Osteocyte (in vitro differentiated cells): ENCODE measurements around the gene SMC5. TPM values are rescaled to one million over a fixed set of nuclear protein-coding genes. Genes with fewer than 3 reads are reported as not detected.
"Not testable (repeated sequence)": the region's sequence is repeated elsewhere in the genome, so short reads cannot be mapped to it uniquely, and the experiment has no call there.

Experiments
- DNase-seq: peaks from one replicate; pipeline ENCODE4 v3.0.0; 2021; ENCODE audit warnings: mixed read lengths; ENCODE audit not compliant: unreplicated experiment; ENCODE audit errors: extremely low spot score
- H3K27ac Mint-ChIP-seq: one replicate; pipeline ENCODE4 v1.8.0; 2021; ENCODE audit warnings: mild to moderate bottlenecking, mixed read lengths; ENCODE audit not compliant: unreplicated experiment
- H3K27me3 Mint-ChIP-seq: one replicate; pipeline ENCODE4 v1.8.0; 2021; ENCODE audit warnings: mixed read lengths; ENCODE audit not compliant: unreplicated experiment
- H3K36me3 Mint-ChIP-seq: one replicate; pipeline ENCODE4 v1.8.0; 2021; ENCODE audit warnings: mixed read lengths; ENCODE audit not compliant: unreplicated experiment
- H3K4me1 Mint-ChIP-seq: one replicate; pipeline ENCODE4 v1.8.0; 2021; ENCODE audit warnings: mixed read lengths; ENCODE audit not compliant: unreplicated experiment
- H3K4me3 Mint-ChIP-seq: one replicate; pipeline ENCODE4 v1.8.0; 2021; ENCODE audit warnings: mild to moderate bottlenecking, moderate library complexity, mixed read lengths; ENCODE audit not compliant: unreplicated experiment
- H3K9me3 Mint-ChIP-seq: one replicate; pipeline ENCODE4 v1.8.0; 2021; ENCODE audit warnings: mixed read lengths; ENCODE audit not compliant: unreplicated experiment
- total RNA-seq: library from RNA; stranded (reverse); gene quantifications from 2 replicates; pipeline ENCODE4 v1.2.1, GENCODE V29; 2021
- TF ChIP-seq, protein P1 (sequence below): fragments of 200-600 bp; sonication (generic); IDR thresholded peaks from 2 replicates; pipeline ENCODE4 v1.5.0; 2021; ENCODE audit warnings: antibody characterized with exemption, mild to moderate bottlenecking, moderate library complexity

The SMC5 gene
- total RNA-seq, 1 donor from 2014 or later: 30.4 TPM

DNA sequence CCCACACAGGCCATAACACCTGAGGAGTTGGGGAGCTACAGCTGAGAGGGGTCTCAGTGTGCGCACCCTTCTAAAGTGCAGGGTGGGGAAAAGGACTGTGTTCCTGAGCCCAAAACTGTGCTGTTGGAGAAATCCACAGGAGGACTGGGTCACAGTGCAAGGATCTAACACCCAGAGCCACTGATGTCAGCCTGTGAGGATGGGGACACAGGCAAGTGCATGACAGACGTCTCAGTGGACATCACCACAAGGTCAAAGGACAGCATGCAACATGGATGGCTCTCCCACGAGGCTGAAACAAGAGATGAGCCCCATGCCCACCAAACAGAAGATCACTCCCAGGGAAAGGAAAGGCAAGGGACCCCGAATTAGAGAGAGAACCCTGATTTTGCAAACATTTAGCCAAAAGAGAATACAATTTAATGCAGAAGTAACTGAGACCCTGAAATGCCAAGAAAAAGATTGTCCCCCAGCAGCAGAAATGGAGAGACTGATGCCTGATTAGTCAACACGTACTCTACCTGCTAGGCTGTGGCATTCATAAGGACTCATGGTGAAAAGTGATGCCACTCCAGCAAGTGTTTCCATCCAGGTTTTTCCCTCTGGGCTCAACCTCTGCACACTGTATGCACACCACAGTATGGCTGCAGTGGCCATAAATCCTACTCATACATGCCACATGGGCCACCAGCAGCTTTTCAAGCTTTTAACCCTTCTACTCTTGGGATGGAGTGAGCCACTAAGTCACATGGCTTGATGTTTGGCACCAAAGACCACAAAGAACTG, 141.5 kb downstream of the SMC5 start:
- H3K36me3 Mint-ChIP-seq: peaks cover 4% of the 10 kb centered on the region
- H3K27me3 Mint-ChIP-seq: no peaks in the 10 kb centered on the region
- TF ChIP-seq, protein P1, sequence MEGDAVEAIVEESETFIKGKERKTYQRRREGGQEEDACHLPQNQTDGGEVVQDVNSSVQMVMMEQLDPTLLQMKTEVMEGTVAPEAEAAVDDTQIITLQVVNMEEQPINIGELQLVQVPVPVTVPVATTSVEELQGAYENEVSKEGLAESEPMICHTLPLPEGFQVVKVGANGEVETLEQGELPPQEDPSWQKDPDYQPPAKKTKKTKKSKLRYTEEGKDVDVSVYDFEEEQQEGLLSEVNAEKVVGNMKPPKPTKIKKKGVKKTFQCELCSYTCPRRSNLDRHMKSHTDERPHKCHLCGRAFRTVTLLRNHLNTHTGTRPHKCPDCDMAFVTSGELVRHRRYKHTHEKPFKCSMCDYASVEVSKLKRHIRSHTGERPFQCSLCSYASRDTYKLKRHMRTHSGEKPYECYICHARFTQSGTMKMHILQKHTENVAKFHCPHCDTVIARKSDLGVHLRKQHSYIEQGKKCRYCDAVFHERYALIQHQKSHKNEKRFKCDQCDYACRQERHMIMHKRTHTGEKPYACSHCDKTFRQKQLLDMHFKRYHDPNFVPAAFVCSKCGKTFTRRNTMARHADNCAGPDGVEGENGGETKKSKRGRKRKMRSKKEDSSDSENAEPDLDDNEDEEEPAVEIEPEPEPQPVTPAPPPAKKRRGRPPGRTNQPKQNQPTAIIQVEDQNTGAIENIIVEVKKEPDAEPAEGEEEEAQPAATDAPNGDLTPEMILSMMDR: no peak
- no peak for DNase-seq
- no peak overlapping the region for H3K4me3 Mint-ChIP-seq
- peaks cover 80% of the 10 kb centered on the region for H3K4me1 Mint-ChIP-seq
- no peak overlapping the region for H3K27ac Mint-ChIP-seq
- H3K9me3 Mint-ChIP-seq: no peaks in the 10 kb centered on the region

GRCh38 chr9:70401241-70401640, 142.5 kb downstream of the SMC5 start:
- not testable (repeated sequence) for H3K4me3 Mint-ChIP-seq, H3K36me3 Mint-ChIP-seq, DNase-seq, H3K9me3 Mint-ChIP-seq, H3K27ac Mint-ChIP-seq, H3K27me3 Mint-ChIP-seq
- peaks cover 85% of the 10 kb centered on the region for H3K4me1 Mint-ChIP-seq

- H3K4me1 Mint-ChIP-seq: peaks cover 90% of the 10 kb centered on the region
These were observed 143.4 kb downstream of the SMC5 start for GRCh38 chr9:70402213-70402612.

GRCh38 chr9:70403166-70403565, 144.4 kb downstream of the SMC5 start:
- TF ChIP-seq, protein P1: no peak
- peaks cover 6% of the 10 kb centered on the region for H3K36me3 Mint-ChIP-seq
- H3K27ac Mint-ChIP-seq: peak overlapping the region; percentile 57
- DNase-seq: peak; percentile 27
- no peaks in the 10 kb centered on the region for H3K27me3 Mint-ChIP-seq
- H3K4me1 Mint-ChIP-seq: peaks cover 90% of the 10 kb centered on the region
- no peak overlapping the region for H3K4me3 Mint-ChIP-seq
- H3K9me3 Mint-ChIP-seq: no peaks in the 10 kb centered on the region

More at GRCh38 chr9:70402213-70402612, 143.4 kb downstream of the SMC5 start:
- Mint-ChIP-seq H3K9me3 (no peaks in the 10 kb centered on the region), H3K4me3 (no peak overlapping the region), H3K27ac (no peak overlapping the region), H3K27me3 (no peaks in the 10 kb centered on the region), H3K36me3 (peaks cover 4% of the 10 kb centered on the region)
- TF ChIP-seq, protein P1: no peak
- peak; percentile 3 for DNase-seq

GRCh38 chr9:70403618-70404025, 144.8 kb downstream of the SMC5 start:
- no peak for DNase-seq
- Mint-ChIP-seq H3K27ac (peak overlapping the region; percentile 57), H3K9me3 (no peaks in the 10 kb centered on the region), H3K4me1 (peaks cover 90% of the 10 kb centered on the region), H3K27me3 (no peaks in the 10 kb centered on the region), H3K36me3 (peaks cover 5% of the 10 kb centered on the region), H3K4me3 (no peak overlapping the region)
- TF ChIP-seq, protein P1: no peak
